IPS-NIHi7 (cell line): ENCODE results near the gene QKI.

Source experiments
- DNase-seq: peaks from one replicate; pipeline ENCODE4 v3.0.0; 2012; ENCODE audit warnings: mixed read lengths; ENCODE audit errors: extremely low spot score

Gene QKI

DNA sequence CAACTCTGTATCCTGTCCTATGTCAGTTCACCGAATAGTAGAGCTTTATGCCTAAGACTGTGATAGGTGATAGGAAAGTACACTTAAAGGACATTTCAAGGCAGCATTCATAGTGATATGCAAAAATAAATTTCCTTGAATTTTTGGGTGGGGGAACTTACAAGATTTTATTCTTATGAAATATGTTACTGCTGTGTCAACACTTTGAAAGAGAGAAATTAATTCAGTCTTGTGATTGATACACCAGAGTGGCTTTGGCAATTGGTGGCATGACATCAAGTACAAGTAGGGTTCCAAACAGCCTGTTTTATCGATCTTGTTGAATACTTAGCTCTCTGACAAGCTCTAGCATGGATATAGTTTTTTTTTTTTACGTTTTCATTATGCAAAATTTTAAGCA is 72.3 kb downstream of the QKI start:
- no peak for DNase-seq

- no peak for DNase-seq
Measured at GRCh38 chr6:163487606-163488005, 73.1 kb downstream of the QKI start.

DNA sequence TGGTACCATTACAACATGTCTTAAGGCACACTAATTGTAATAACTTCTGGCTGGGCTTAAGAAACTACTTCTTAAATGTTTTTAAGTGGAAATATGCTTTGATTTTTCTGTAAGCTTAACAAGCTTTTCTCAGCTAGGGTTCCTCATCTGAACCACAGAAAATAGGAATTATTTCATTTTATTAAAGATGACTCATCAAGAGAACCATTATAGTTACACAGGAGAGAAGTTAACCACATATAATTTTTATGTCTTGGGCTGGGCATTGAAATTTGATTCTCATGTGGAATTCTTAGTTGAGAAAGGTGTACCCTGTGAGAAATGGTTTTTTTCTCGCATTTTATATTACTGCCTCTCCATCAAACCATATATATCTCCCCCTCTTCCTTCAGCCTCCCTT is 75.1 kb downstream of the QKI start:
- no peak for DNase-seq

DNA sequence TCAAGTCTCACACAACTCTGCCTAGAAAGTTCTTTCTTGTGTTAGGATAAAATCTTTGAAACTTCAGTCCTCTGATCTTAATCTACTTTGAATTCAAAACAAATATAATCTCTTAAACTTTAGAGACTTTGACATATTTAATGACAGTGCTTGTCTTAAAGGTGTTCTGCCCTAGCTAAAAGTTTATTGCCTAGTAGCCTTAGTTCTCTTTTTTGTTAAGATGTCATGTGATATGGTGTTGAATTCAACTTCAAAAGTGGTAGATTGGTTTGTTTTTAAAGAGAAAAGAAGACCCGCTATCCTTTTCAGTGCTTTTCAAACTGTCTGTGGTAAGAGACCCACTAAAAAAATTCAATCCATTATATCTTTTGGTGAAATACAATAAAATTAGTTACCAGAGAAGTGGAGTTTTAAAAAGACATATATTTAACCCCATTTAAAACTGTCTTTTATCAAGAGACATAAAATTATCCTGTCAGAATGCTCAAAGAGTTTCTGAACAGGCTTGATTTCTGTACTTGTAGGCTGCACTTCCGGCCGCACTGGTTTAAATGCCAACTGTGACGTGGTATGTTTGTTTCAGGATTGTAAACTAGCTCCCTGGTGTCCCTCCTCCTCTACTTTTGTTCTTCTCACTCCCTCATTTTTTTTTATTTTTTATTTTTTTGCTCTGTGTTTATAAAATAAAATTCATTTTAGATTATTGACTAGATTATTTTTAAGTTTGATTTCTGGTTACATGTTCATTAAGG is 76.5 kb downstream of the QKI start:
- no peak for DNase-seq

DNA sequence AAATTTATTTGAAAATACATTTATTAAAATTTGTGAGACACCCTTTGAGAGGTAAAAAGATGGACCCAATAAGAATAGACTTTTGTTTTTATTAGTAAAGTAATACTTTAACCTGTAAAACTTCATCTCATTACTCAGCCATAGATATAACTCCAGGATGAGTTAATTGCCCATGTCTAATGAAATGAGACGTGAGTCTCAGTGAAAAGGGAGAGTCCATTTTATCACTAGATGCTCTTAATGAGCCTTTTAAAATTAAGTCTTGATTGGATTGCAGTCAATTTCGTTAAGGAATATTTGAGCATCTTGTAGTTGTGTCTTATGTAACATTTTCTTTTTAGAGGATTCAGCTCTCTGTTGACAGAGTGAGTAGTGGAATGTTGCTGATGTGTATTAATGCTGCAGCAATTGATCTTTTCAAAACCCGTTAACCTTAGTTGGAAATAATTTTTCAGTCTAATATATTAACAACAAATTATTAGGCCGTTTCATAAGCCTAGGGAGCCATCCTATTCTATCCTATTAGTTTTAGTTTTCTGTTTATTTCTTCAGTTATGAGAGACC is 77.3 kb downstream of the QKI start:
- DNase-seq = no peak

DNA sequence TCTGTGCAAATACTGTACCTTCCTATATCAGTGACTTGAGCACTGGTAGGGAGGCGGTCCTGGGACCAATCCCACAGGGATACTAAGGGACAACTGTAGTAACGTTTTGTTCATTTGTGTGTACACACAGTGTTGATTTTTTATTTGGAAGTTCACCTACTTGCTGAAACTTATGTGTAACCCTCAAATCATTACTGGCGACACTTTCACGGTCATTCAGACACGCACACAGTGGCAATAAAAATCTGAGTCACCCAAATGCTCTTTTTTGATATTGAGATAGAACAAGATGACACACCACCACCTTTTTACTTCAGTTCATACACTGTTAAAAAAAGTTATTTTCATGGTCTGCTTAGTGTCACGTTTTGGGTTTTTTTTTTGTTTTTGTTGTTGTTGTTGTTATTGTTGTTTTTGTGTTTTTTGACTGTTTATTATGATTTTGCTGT is 79.8 kb downstream of the QKI start:
- DNase-seq = no peak

- DNase-seq = no peak
Measured at GRCh38 chr6:163496205-163496604, 81.7 kb downstream of the QKI start.

- DNase-seq = no peak
Measured at GRCh38 chr6:163500105-163500504, 85.6 kb downstream of the QKI start.

DNA sequence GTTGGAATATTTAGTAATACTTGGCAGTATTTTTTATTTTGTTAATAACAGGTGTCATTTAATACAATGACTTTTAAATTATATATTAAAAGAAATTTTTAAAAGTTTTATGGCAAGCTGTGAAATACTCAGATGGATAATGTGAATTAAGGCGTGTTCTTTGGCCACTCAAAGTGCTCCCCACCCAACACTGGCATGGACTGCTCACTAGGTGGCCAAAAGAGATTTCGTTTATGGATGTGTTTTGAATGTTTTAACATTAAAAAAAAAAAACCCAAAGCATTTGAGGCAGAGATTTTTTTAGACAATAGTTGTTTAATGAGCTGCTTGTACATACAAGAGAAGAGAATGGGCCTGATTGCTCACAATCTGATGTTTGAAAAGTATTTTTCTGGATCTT is 86.5 kb downstream of the QKI start:
- DNase-seq = no peak

DNA sequence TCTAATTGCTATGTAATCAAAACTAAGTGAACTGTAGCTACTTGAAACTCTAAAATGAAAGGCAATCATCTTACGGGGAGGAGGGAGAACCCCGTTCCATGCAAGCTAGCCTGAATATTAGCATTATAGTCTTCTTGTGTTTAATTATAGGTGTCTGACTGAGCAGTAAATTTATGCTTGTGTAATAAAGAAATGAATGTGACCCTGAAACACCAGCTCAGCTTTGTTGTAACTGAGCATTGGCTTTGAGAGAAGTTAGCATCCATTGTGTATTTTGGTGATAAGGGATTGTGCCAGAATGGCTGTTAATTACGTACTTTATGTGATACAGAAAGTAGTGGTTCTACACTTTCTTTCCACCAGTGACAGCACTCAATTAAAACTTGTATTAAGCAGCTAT is 86.9 kb downstream of the QKI start:
- DNase-seq = no peak

DNA sequence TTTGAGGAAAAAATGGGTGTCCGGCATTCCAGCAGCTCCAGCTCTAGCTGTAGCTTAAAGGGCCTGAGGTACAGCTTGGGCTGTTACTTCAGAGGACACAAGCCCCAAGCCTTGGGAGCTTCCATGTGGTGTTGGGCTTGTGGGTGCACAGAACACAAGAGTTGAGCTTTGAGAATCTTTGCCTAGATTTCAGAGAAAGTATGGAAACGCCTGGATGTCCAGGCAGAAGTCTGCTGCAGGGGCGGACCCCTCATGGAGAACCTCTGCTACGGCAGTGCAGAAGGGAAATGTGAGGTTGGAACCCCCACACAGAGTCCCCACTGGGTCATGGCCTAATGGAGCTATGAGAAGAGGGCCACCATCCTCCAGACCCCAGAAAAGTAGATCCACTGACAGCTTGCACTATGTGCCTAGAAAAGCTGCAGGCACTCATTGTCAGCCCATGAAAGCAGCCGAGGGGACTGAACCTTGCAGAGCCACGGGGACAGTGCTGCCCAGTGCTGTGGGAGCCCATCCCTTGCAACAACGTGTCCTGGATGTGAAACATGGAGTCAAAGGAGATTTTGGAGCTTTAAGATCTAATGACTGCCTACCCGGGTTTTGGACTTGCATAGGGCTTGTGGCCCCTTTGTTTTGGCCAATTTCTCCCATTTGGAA is 90.6 kb downstream of the QKI start:
- DNase-seq = no peak

- no peak for DNase-seq
Measured at GRCh38 chr6:163507965-163508364, 93.4 kb downstream of the QKI start.

- DNase-seq = no peak
Measured at GRCh38 chr6:163513003-163513402, 98.5 kb downstream of the QKI start.

GRCh38 chr6:163513570-163514166 is 99.2 kb downstream of the QKI start:
- no peak for DNase-seq

DNA sequence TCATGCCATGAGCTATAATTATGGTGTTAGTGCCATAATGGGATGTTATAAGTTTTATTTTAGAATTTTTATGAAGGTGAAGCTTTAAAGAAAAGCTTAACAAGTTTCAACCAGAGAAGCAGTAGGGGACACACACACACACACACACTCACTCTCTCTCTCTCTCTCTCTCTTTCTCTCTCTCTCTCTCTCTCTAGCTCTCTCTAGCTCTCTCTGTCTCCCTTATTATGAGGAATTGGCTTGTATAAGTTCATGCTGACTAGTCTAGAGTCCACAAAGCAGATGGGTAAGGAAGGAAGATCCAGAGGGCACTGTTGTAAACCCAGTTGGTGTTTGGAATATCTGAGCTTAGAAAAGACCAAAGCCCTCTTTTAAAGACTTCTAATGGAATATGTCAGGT is 102.4 kb downstream of the QKI start:
- DNase-seq = no peak

- no peak for DNase-seq
Measured at GRCh38 chr6:163520956-163521355, 106.4 kb downstream of the QKI start.

DNA sequence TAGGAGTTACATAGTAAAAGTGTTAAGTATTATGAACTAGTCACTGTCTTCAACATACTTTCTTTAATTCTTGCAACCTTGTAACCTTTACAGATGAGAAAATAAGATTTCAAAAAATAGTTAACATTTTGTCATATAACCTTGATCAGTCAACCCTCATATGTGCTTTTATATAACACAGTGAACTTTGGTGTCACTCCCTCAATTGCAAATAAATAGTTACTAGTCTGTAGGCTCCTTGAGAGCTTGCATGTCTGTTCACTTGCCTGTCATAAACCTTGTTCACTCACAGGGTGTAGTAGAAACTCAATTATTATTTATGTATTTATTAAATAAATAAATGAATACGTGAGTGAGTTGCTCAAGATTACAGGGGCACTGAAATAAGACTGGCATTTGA is 107.5 kb downstream of the QKI start:
- DNase-seq = no peak

GRCh38 chr6:163525926-163526325 is 111.4 kb downstream of the QKI start:
- DNase-seq = no peak

DNA sequence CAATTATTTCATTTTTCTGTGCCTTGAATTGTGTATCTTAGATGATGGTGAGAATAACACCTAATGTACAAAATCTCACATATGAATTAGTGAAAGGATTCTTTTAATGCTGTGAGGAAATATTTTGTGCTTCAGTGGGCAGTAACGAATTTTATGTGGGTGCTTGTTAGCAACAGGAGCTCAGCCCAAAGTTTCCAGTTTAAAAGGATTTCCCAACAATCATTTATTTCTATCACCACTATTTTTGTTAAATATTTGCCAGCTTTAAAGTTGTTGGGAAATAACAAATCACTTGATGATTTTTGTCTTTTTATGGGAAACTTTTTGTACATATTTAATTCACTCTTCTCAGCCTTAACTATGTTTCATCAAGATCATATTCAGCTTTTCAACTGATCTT is 111.8 kb downstream of the QKI start:
- no peak for DNase-seq

GRCh38 chr6:163527291-163527690 is 112.8 kb downstream of the QKI start:
- DNase-seq = no peak

DNA sequence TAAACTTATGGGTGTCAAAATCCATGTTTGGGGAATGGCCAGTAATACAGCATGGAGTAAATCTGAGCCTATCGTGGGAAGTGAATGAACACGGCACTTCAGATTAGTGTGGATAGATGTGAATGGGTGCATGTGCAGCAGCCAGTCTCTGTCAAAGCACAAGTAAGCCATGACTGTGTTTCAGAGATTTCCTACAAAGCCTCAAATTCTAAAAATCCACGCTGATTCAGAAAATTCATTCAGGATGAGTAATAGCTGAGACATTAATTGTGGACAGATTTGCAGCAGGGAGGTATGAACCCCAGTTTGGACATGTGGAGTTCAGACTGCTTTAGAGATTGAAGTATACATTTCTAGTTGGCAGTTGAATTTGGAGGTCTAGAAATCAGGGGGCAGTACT is 115.1 kb downstream of the QKI start:
- DNase-seq = no peak

- DNase-seq = no peak
Measured at GRCh38 chr6:163530406-163530805, 115.9 kb downstream of the QKI start.

DNA sequence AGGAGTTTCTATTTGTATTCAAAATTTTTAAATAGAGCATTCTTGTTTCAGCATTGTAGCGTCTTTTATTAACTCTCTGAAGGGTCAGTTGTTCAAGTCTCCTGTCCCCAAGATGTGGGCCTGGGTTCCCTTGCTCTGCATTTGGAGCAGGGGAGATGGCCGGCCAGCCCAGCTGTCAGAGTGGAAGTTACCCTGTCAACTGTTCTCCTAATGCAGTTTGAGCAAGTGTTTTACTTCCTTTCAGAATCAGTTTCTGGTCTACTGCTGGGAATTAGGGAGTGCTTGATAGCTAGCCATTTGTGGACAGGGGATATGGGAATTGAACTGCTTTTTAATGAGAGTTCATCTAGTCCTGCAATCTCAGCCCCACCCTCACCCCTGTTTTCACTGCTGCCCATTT is 116.6 kb downstream of the QKI start:
- peak; percentile 11 for DNase-seq
